Effector CD8-positive, alpha-beta T cell (primary cell): ENCODE results near the gene LPP.

Source experiments
- DNase-seq: peaks from one replicate; lab custom pipeline; 2025; lab: John Stamatoyannopoulos, UW

Gene LPP

GRCh38 chr3:188248036-188248561 lies 94.1 kb downstream of the LPP start:
- no peak for DNase-seq

DNA sequence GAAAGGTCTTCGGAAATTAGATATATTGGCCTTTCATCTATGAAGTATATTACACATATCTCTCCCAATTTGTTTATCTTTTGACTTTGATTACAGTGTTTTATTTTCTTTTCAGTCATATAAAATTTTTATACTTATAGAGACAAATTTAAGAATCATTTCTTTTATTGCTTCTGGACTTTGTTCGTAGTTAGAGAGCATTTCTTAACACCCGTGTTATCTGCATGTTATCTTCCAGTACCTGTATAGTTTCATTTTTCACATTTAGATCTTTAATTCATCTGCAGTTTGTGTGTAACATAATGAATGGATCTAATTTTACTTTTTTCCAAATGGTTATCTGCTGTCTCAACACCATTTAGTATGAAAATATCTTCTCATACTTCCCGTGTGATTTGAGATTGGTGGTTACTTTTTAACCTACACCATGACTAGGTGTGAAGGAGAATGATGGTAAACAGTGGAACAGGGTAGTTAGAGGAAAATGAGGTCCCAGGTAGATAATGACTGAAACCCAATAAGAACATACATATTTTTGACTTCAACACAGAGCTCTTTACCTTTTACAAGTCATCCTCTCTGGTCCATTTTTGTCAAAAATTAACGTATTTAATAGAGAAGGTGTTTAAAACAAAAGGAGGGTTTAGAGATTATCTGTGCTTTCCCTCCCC lies 99.3 kb downstream of the LPP start:
- no peak for DNase-seq

- no peak for DNase-seq
These were observed 100.0 kb downstream of the LPP start for GRCh38 chr3:188253800-188254452.

GRCh38 chr3:188254520-188255070 lies 100.6 kb downstream of the LPP start:
- no peak for DNase-seq

DNA sequence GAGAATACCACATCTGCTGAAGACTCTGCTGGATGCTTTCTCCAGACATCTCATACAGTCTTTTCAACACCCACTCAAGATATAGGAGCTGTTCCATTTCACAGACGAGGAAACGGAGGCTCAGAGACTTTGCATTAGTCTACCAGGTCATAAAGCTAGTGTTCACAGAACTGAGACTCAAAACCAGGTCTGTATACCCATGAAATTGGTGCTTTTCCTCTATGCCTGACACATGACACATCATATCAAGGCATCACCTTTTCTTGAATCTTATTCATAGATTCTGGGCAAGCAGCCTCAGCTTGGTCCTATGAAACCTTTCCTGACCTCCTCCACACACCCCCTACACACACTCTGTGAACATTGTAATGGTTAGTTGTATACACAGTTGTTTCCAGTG lies 101.2 kb downstream of the LPP start:
- no peak for DNase-seq

DNA sequence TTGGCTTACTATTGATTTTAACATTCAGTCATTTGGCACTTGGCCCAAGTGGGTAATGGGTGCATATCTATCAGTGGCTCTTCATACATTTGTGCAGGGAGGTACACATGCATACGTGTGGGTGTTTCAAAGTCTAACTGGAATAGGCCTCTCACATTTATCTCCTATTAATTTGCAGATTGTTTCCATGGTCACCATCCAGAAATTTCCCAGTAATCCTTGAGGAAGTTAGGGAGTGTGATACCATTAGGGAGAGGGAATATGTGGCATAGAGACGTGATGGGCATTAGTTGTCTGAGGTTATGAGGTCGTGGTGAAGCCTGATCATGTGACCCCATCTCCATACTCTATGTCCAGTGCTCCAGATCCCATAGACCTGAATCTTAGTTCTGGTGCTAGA lies 102.8 kb downstream of the LPP start:
- no peak for DNase-seq

DNA sequence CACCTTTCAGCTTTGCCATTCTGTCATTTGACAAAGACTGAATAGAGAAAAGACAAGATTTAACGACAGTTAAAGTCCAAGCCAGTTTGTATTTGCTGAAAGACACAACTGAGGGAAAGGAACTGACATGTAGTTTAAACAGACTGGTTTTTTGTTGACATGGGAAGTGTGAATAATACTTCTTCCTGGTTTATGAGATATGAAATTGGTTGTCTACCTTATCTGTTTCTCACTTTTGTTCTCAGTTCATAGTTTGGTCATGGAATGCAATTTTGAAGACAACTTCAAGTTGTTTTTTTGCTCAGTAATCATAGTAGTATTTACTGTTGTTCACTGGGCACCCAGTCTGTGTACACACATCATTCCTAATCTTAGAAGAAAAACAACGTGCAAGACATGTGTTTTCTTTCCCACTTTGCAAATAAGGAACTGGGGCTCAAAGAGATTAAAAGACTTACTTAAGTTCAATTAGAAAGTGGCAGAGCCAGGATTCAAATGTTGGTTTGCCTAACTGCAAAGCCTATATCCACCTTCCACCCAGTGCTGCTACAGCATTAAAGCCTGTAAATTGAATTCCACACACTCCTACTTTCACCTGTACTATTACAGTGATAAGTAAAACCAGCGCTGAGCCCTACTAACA lies 103.5 kb downstream of the LPP start:
- no peak for DNase-seq

- DNase-seq = no peak
These were observed 105.2 kb downstream of the LPP start for GRCh38 chr3:188259191-188259590.

DNA sequence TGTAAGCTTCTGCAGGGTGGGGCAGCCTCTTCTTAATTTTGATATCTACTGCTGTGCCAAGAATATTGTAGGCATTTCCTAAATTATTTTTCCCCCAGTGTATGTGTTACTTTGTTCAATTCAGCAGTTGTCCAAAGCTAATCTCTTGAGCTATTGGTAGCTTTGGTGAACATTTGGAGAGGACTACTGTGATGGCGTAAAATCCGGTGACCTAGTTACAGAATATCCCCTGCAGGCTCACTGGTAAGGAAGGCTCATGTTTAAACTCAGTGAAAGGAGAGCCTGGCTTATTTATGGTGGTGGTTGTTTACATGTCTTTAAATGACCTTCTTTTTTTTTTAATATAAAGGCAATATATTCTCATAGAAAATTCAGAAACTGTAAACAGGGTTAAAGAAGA lies 105.6 kb downstream of the LPP start:
- no peak for DNase-seq

- no peak for DNase-seq
These were observed 107.1 kb downstream of the LPP start for GRCh38 chr3:188261011-188261410.

GRCh38 chr3:188262488-188262887 lies 108.5 kb downstream of the LPP start:
- DNase-seq = no peak

GRCh38 chr3:188262913-188263683 lies 109.1 kb downstream of the LPP start:
- no peak for DNase-seq

DNA sequence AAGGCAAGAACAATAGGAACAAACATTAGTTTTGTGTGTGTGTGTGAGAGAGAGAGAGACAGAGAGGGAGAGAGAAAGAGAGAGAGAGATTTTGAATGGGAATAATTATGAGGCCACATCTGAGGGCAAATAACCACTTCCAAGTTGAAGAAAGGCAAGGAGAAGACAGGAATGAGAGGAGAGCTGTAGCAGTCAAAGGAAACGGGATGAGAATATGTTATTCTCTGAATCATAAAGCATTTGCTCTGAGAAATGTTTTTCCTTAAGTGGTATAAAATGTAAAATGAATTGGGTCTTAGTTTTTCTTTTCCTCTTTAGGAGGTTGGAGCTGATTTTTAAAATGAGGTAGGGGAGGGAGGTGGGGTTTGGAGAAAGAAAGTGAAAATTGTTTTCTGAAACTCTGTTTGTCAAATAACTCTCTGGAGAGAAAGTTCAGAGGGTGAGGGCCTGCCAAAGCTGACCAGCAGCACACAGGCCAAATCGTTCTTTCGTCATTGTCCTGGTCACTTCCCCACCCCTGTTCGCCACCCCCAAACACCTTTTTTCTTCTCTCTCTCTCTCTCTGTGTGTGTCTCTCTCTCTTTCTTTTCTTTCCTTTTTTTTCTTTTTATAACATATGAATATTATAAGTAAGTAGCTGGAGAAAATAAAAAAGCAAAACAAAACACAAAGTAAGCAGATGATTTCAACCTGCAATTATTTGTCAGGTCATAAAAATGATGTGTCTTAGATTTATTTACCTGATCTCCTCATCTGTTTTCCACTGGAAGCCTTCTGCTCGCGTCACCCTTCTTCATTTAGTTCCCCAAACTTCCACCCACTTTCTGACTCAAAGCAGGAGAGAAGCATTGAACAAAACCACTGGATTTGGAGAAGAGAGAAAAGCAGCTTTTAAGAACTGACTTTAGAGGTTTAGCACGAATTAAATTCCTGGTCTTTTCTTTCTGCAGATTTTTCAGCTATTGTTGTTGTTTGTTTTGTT lies 110.6 kb downstream of the LPP start:
- no peak for DNase-seq

DNA sequence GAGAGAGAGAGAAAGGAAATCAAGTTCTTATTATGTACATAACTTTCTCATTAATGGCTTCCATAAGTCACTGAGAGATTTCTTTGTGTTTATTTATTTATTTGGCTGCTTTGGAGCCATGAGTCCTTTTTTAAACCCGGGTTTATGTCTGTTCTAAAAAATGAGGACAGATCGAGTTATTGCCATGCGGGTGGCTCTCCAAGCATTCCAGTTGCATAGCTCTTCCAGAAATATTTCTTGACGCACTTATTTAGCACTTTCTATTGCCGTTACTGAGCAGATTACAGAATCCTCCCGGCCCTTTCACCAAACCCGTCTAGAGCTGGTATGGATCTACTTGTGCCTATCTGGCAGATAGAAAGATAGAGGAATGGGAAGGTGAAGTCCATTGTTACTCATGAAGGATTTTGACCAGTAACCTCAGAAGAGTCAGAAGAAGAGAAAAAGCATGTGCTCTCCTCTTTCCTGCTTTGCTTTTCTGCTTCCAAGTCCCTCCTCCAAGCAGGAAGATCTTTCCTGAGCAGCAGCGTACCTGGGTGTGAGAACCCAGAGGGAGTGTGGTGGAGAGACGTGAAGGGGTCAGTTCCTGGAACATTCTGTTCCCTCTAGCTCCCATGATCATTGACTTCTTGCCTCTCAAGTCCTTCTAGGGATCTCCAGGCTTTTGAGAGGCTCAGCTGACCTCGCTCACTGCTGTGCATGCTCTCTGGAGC lies 112.8 kb downstream of the LPP start:
- no peak for DNase-seq

DNA sequence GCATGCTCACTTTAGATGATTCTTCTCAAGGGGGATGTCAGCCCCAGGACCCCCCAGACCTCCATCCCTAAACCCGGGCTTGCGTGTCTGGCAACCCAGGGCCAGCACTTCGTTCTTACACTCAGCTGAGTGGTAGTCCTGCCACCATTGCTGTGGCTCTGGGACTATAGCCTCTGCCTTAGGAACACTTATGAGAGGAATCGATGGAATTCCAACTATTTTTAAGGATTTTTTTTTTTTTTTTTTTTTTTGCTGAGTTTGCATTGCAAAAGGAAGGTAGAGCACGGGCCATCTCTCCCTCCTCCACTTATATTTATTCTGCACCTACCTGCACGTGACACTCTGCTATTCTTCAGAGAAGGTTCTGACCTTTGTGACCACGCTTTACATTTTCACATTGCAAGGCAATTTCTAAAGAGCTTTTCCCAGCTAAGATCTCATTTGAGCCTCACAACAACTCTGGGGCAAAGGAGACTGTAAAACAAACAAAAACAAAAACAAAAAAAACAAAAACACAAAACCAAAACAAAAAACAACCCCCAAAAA lies 113.9 kb downstream of the LPP start:
- no peak for DNase-seq

- DNase-seq = no peak
These were observed 114.4 kb downstream of the LPP start for GRCh38 chr3:188268336-188268735.

GRCh38 chr3:188269040-188269439 lies 115.1 kb downstream of the LPP start:
- DNase-seq = no peak

GRCh38 chr3:188270423-188270972 lies 116.5 kb downstream of the LPP start:
- no peak for DNase-seq

- no peak for DNase-seq
These were observed 117.4 kb downstream of the LPP start for GRCh38 chr3:188271226-188271914.
